Thyroid gland (tissue), 4 donors: ENCODE results near the gene IL19. TPM values are rescaled to one million over a fixed set of nuclear protein-coding genes. Genes with fewer than 3 reads are reported as not detected.

Experiments
- DNase-seq, 2 donors: peaks; one replicate each; pipeline ENCODE4 v3.0.0-alpha.2; 2019
- H3K27ac ChIP-seq, 3 donors: fragments of 200-600 bp; sonication (generic); 1 replicate in 2 of 3; 2 replicates in 1 of 3; pipeline ENCODE4 v1.5.1; 2016 to 2019; ENCODE audit warnings: mild to moderate bottlenecking in 1 of 3, moderate library complexity in 1 of 3
- H3K27me3 ChIP-seq: fragments of 200-600 bp; sonication (generic); one replicate; pipeline ENCODE4 v1.5.1; 2019
- H3K36me3 ChIP-seq, 2 donors: fragments of 200-600 bp; sonication (generic); one replicate each; pipeline ENCODE4 v1.5.1; 2016 to 2019
- H3K4me1 ChIP-seq, 2 donors: fragments of 200-600 bp; sonication (generic); one replicate each; pipeline ENCODE4 v1.5.1; 2017 to 2019
- H3K4me3 ChIP-seq, 3 donors: fragments of 200-600 bp; sonication (generic); replicated peaks in 1 of 3; 1 replicate in 2 of 3; 2 replicates in 1 of 3; pipeline ENCODE4 v1.5.1; 2016; ENCODE audit warnings: mild to moderate bottlenecking in 1 of 3
- H3K9me3 ChIP-seq: fragments of 200-600 bp; sonication (generic); one replicate; pipeline ENCODE4 v1.5.1; 2017
- CTCF ChIP-seq, 6 experiments: fragments of 200-600 bp in 3 of 6; fragments of 450-650 bp in 3 of 6; sonication (generic) in 3 of 6; IDR thresholded peaks; one replicate each; pipeline ENCODE4 v1.5.1; 2016 to 2019; ENCODE audit warnings: antibody characterized with exemption in 6 of 6, mild to moderate bottlenecking in 2 of 6, inconsistent platforms in 1 of 6, moderate library complexity in 1 of 6
- POLR2A ChIP-seq, 2 donors: fragments of 450-650 bp; IDR thresholded peaks; one replicate each; pipeline ENCODE4 v1.6.1; 2017; ENCODE audit warnings: antibody characterized with exemption in 2 of 2, mild to moderate bottlenecking in 2 of 2, moderate library complexity in 1 of 2
- WGBS, 2 donors: methylation state at CpG; one replicate each; pipeline ENCODE4 v1.1.5; 2017; 5-methylcytosine and 5-hydroxymethylcytosine counted together
- intact Hi-C: fragments of 100-400 bp; cut with DNase I; formaldehyde crosslinking; loops from one replicate; pipeline ENCODE4 v1.15.1; 2023
- total RNA-seq, 4 donors: library from RNA; depleted of rRNA; stranded (reverse); fragments of >200 nt; gene quantifications; one replicate each; pipeline ENCODE4 v1.2.3, GENCODE V29; 2016

The IL19 gene
- total RNA-seq, 4 donors from 2014 or later, result not detected

GRCh38 chr1:206783506-206783905, 12.9 kb downstream of the IL19 start:
- no peak overlapping the region for H3K27ac ChIP-seq
- H3K4me3 ChIP-seq, result no peak overlapping the region
- WGBS, 2 donors, result 78 to 84% methylated on average over 7 of the region's 7 CpGs
- H3K9me3 ChIP-seq, result no peaks in the 10 kb centered on the region
- H3K4me1 ChIP-seq, result no peaks in the 10 kb centered on the region
- H3K27me3 ChIP-seq, result no peaks in the 10 kb centered on the region
- DNase-seq, result no peak
- TF ChIP-seq CTCF (IDR thresholded peaks at IDR 0.05) (no peak), POLR2A (IDR thresholded peaks at IDR 0.05) (no peak)
- intact Hi-C loops, result no loop called here
- no peaks in the 10 kb centered on the region for H3K36me3 ChIP-seq

DNA sequence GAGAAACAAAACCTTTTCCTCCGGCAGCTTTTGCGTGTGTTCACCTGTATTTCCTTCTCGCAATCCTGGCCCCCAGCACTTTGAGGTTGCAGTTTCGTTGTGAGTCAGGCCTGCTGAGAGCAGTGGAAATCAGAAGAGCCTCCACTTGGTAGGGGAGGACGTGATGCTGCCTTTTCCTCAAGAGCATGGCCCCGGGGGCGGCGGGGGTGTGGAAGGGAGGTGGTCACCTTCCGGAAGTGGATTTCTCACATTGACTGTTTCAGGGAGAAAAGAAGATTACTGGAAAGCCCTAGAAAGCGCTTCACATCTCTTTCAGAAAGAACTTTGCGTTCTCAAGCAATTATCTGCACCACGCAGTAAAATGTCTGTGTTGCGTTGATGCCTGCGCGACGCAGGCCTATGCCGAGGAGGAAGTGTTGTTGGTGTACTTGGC, 13.9 kb downstream of the IL19 start:
- TF ChIP-seq CTCF (IDR thresholded peaks at IDR 0.05), result no peak
- TF ChIP-seq POLR2A (IDR thresholded peaks at IDR 0.05), result no peak
- no peaks in the 10 kb centered on the region for H3K27me3 ChIP-seq
- H3K36me3 ChIP-seq, result no peaks in the 10 kb centered on the region
- intact Hi-C loops, result no loop called here
- H3K9me3 ChIP-seq, result no peaks in the 10 kb centered on the region
- 86 to 88% methylated on average over 17 of the region's 17 CpGs for WGBS, 2 donors
- H3K4me1 ChIP-seq, result no peaks in the 10 kb centered on the region
- no peak for DNase-seq
- no peak overlapping the region for H3K4me3 ChIP-seq
- no peak overlapping the region for H3K27ac ChIP-seq

DNA sequence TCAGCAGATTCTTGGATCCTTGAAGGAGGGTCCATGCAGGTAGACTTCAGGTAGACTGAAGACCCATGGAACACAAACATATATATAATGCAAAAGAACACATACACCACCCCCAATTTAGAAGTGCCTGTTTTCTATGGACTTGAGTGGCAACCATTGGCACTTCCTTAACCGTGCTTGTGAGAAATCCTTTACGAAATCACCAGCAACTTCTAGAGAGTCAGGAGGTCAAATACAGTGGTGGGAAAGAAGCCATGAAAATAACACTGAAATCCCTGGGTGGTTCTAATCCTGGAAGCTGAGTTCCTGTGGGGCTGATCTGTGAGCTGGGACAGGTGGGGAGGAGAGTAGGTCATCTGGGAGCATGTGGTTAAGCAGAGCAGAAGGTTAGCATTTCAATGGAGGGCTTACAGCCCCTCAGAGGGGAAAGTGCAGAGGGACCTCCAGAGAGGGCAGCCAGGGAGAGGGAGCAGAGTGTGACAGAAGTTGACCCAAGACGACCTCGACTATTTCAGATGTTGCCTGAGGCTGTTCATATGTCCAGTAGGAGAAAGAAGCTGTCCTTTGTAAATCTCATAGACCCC, 14.7 kb downstream of the IL19 start:
- Histone ChIP-seq H3K4me3 (no peak overlapping the region), H3K27me3 (no peaks in the 10 kb centered on the region), H3K9me3 (no peaks in the 10 kb centered on the region), H3K4me1 (no peaks in the 10 kb centered on the region), H3K36me3 (no peaks in the 10 kb centered on the region), H3K27ac (no peak overlapping the region)
- 84 to 86% methylated on average over 4 of the region's 4 CpGs for WGBS, 2 donors
- intact Hi-C loops, result no loop called here
- TF ChIP-seq CTCF (IDR thresholded peaks at IDR 0.05) (no peak), POLR2A (IDR thresholded peaks at IDR 0.05) (no peak)
- no peak for DNase-seq

GRCh38 chr1:206786212-206786886, 15.8 kb downstream of the IL19 start:
- no peaks in the 10 kb centered on the region for H3K9me3 ChIP-seq
- WGBS, 2 donors, result 80 to 83% methylated on average over 5 of the region's 5 CpGs
- TF ChIP-seq CTCF (IDR thresholded peaks at IDR 0.05) (no peak), POLR2A (IDR thresholded peaks at IDR 0.05) (no peak)
- intact Hi-C loops, result no loop called here
- H3K36me3 ChIP-seq, result no peaks in the 10 kb centered on the region
- H3K27me3 ChIP-seq, result no peaks in the 10 kb centered on the region
- no peak overlapping the region for H3K4me3 ChIP-seq
- no peaks in the 10 kb centered on the region for H3K4me1 ChIP-seq
- H3K27ac ChIP-seq, result no peak overlapping the region
- no peak for DNase-seq

GRCh38 chr1:206787891-206788290, 17.3 kb downstream of the IL19 start:
- DNase-seq, result no peak
- TF ChIP-seq CTCF (IDR thresholded peaks at IDR 0.05) (no peak), POLR2A (IDR thresholded peaks at IDR 0.05) (no peak)

More at GRCh38 chr1:206787891-206788290, 17.3 kb downstream of the IL19 start:
- H3K4me1 ChIP-seq, result no peaks in the 10 kb centered on the region
- no peaks in the 10 kb centered on the region for H3K27me3 ChIP-seq
- H3K27ac ChIP-seq, result no peak overlapping the region
- intact Hi-C loops, result no loop called here
- no peak overlapping the region for H3K4me3 ChIP-seq
- no peaks in the 10 kb centered on the region for H3K9me3 ChIP-seq
- WGBS, 2 donors, result 92 to 95% methylated on average over 5 of the region's 5 CpGs
- no peaks in the 10 kb centered on the region for H3K36me3 ChIP-seq
